Natural killer cell (primary cell): ENCODE measurements around the gene ATAD3B. TPM values are rescaled to one million over a fixed set of nuclear protein-coding genes. Genes with fewer than 3 reads are reported as not detected.
"Not testable (repeated sequence)": the region's sequence is repeated elsewhere in the genome, so short reads cannot be mapped to it uniquely, and the experiment has no call there.

Experiments
- ATAC-seq, 3 donors: fragments of 150-1000 bp in 2 of 3; fragments of 200-7000 bp in 1 of 3; cut with Tn5 transposase; 1 replicate in 1 of 3; 2 replicates in 2 of 3; pipeline ENCODE4 v1.10.0; 2021; ENCODE audit warnings: mild to moderate bottlenecking in 2 of 3, moderate library complexity in 2 of 3
- DNase-seq, 2 donors: peaks; one replicate each; pipeline versions ENCODE4 v3.0.0 to v3.0.0-alpha.2; 2013 to 2021; ENCODE audit warnings: mixed read lengths in 1 of 2
- H3K27ac ChIP-seq: one replicate; pipeline ENCODE4 v1.5.1; 2013; ENCODE audit warnings: mild to moderate bottlenecking, low read length
- H3K27me3 ChIP-seq: one replicate; pipeline ENCODE4 v1.6.1; 2013; ENCODE audit warnings: low read length; ENCODE audit not compliant: control insufficient read depth, insufficient read depth
- H3K36me3 ChIP-seq: one replicate; pipeline ENCODE4 v1.6.1; 2013; ENCODE audit warnings: low read length; ENCODE audit not compliant: control insufficient read depth, insufficient read depth
- H3K4me1 ChIP-seq: one replicate; pipeline ENCODE4 v1.6.1; 2013; ENCODE audit warnings: low read length; ENCODE audit not compliant: control insufficient read depth, insufficient read depth
- H3K4me3 ChIP-seq: one replicate; pipeline ENCODE4 v1.5.1; 2013; ENCODE audit warnings: low read length
- H3K9me3 ChIP-seq: one replicate; pipeline ENCODE4 v1.6.1; 2013; ENCODE audit warnings: low read length; ENCODE audit not compliant: control insufficient read depth, insufficient read depth
- H3K27ac Mint-ChIP-seq, 2 donors: one replicate each; pipeline ENCODE4 v1.8.0; 2022; ENCODE audit warnings: mild to moderate bottlenecking in 2 of 2, mixed read lengths in 2 of 2, moderate library complexity in 1 of 2
- H3K27me3 Mint-ChIP-seq, 2 donors: one replicate each; pipeline ENCODE4 v1.8.0; 2022; ENCODE audit warnings: low read depth in 2 of 2, mixed read lengths in 2 of 2
- H3K36me3 Mint-ChIP-seq: one replicate; pipeline ENCODE4 v1.8.0; 2022; ENCODE audit warnings: mixed read lengths
- H3K4me1 Mint-ChIP-seq, 2 donors: one replicate each; pipeline ENCODE4 v1.8.0; 2022; ENCODE audit warnings: mixed read lengths in 2 of 2
- H3K4me3 Mint-ChIP-seq: one replicate; pipeline ENCODE4 v1.8.0; 2022; ENCODE audit warnings: mild to moderate bottlenecking, moderate library complexity, mixed read lengths
- H3K9me3 Mint-ChIP-seq, 2 donors: one replicate each; pipeline ENCODE4 v1.8.0; 2022; ENCODE audit warnings: mixed read lengths in 2 of 2
- WGBS: methylation state at CpG from one replicate; pipeline ENCODE4 v1.1.7; 2013; ENCODE audit warnings: missing lambda C conversion rate; ENCODE audit not compliant: insufficient coverage; 5-methylcytosine and 5-hydroxymethylcytosine counted together
- intact Hi-C: fragments of 100-400 bp; cut with micrococcal nuclease; formaldehyde crosslinking; loops from one replicate; pipeline ENCODE4 v1.14.2; 2022
- total RNA-seq, 4 donors: library from RNA; stranded (reverse); fragments of 120-200 nt in 1 of 4; gene quantifications; one replicate each; pipeline versions ENCODE4 v1.2.3 to v1.2.4, GENCODE V29; 2013 to 2022
- TF ChIP-seq, protein P1 (sequence below): fragments of 200-600 bp; IDR thresholded peaks from one replicate; pipeline ENCODE4 v1.8.0; 2022; ENCODE audit warnings: antibody characterized with exemption

ATAD3B gene
- total RNA-seq, 3 donors from 2014 or later (not counting 1 experiment from before 2014, with no cell fraction given): 31.9 to 52.4 (median 42.9) TPM

DNA sequence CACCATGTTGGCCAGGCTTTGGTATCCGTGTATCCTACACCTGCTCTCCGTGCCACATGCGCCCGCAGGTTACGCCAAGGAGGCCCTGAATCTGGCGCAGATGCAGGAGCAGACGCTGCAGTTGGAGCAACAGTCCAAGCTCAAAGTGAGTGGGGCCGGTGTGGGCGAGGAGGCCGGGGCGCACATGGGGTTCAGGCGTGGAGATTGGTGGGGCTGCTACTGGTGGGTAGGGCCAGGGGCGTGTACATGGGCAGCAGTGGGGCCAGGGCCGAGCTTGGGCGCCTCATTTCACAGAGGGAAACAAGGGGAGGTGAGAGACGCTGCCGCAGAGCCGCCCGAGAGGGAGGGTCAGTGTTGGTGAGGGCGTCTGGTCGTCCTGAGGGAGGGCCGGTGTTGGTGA is 5.6 kb downstream of the ATAD3B start:
- Histone ChIP-seq H3K27ac (peak overlapping the region; percentile 84), H3K27me3 (no peaks in the 10 kb centered on the region), H3K4me3 (no peak overlapping the region), H3K9me3 (no peaks in the 10 kb centered on the region), H3K36me3 (peaks cover 13% of the 10 kb centered on the region), H3K4me1 (peaks cover 16% of the 10 kb centered on the region)
- no peak for ATAC-seq
- intact Hi-C loops: no loop called here
- H3K9me3 Mint-ChIP-seq: no peaks in the 10 kb centered on the region
- DNase-seq: no peak
- H3K27me3 Mint-ChIP-seq: no peaks in the 10 kb centered on the region
- no peak overlapping the region for H3K4me3 Mint-ChIP-seq
- WGBS: 96% methylated on average over 21 of the region's 22 CpGs
- H3K4me1 Mint-ChIP-seq: peaks cover 0 to 21% of the 10 kb centered on the region in 2 donors
- H3K27ac Mint-ChIP-seq: peak overlapping the region in 1 of 2 donors; percentile 26
- H3K36me3 Mint-ChIP-seq: no peaks in the 10 kb centered on the region
- TF ChIP-seq, protein P1, sequence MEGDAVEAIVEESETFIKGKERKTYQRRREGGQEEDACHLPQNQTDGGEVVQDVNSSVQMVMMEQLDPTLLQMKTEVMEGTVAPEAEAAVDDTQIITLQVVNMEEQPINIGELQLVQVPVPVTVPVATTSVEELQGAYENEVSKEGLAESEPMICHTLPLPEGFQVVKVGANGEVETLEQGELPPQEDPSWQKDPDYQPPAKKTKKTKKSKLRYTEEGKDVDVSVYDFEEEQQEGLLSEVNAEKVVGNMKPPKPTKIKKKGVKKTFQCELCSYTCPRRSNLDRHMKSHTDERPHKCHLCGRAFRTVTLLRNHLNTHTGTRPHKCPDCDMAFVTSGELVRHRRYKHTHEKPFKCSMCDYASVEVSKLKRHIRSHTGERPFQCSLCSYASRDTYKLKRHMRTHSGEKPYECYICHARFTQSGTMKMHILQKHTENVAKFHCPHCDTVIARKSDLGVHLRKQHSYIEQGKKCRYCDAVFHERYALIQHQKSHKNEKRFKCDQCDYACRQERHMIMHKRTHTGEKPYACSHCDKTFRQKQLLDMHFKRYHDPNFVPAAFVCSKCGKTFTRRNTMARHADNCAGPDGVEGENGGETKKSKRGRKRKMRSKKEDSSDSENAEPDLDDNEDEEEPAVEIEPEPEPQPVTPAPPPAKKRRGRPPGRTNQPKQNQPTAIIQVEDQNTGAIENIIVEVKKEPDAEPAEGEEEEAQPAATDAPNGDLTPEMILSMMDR: no peak

DNA sequence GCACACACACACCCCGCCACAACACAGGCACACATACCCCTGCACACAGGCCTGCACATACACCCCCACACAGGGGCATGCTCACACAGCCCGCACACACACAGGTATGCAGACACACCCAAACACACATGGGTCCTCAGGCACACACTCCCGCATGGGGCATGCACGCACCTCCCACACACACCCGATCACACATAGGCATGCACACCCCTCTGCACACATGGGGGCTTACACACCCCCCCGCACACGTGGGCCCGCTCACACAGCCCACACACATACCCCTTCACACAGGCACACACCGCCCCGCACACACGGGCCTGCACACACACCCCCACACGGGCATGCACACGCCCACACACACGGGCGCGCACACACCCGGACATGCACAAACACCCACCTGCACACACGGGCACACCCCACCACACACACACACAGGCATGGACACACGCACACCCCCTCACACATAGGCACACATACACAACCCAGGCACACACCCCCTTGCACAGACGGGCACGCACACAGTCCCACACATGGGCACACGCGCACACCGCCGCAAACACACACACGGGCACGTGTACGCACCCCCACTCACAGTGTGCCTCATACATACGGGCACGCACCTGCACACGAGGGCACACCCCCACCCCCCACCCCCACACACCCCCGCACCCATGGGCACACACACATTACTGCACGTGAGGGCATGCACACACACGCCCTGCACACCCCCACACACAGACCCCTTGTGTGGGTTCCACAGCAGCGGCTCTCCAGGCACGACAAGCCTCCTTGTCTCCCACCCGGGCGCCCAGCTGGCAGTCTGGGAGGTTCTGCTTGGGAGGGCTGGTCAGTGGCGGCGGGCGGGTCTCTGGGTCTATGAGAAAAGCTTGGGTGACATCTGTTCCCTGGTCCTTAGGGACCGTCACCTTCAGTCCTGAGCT is 8.3 kb downstream of the ATAD3B start:
- H3K4me1 ChIP-seq: no peaks in the 10 kb centered on the region
- H3K4me3 ChIP-seq: no peak overlapping the region
- intact Hi-C loops: no loop called here
- no peak overlapping the region for H3K27ac ChIP-seq
- Mint-ChIP-seq H3K27me3 (no peaks in the 10 kb centered on the region), H3K4me1 (peaks cover 0 to 12% of the 10 kb centered on the region in 2 donors), H3K36me3 (no peaks in the 10 kb centered on the region), H3K4me3 (no peak overlapping the region), H3K27ac (peak overlapping the region; percentile 43 to 63), H3K9me3 (no peaks in the 10 kb centered on the region)
- DNase-seq (no peak), ATAC-seq (peak in 1 of 3 donors; percentile 25)
- peaks cover 21% of the 10 kb centered on the region for H3K36me3 ChIP-seq
- WGBS: 93% methylated on average over 40 of the region's 42 CpGs
- no peaks in the 10 kb centered on the region for H3K27me3 ChIP-seq
- no peaks in the 10 kb centered on the region for H3K9me3 ChIP-seq
- TF ChIP-seq, protein P1: no peak

DNA sequence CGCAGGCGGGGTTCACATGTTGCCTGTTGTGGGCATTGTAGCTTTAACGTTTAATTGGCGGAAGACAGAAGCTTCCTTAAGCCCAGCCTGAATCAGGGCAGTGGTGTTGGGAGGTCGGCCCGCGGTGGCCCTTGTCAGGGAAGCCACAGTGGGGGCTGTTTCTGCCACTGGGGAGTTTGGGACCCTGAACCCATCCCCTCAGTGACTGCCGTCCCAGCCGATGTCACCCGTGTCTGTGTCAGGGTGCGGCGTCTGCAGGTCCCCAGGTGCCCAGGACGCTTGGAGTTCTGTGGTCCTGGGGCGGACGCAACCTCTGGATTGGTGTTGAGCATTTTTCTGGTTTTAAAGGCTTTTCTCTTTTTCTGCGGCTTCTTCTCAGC is 8.9 kb downstream of the ATAD3B start:
- H3K27me3 Mint-ChIP-seq, H3K4me3 Mint-ChIP-seq, H3K4me3 ChIP-seq, H3K9me3 Mint-ChIP-seq, ATAC-seq, DNase-seq, H3K27me3 ChIP-seq, H3K9me3 ChIP-seq, H3K4me1 Mint-ChIP-seq, H3K36me3 Mint-ChIP-seq, H3K4me1 ChIP-seq, intact Hi-C loops, H3K27ac Mint-ChIP-seq, H3K27ac ChIP-seq: not testable (repeated sequence)
- H3K36me3 ChIP-seq: peaks cover 21% of the 10 kb centered on the region
- 97% methylated on average over 15 of the region's 16 CpGs for WGBS

DNA sequence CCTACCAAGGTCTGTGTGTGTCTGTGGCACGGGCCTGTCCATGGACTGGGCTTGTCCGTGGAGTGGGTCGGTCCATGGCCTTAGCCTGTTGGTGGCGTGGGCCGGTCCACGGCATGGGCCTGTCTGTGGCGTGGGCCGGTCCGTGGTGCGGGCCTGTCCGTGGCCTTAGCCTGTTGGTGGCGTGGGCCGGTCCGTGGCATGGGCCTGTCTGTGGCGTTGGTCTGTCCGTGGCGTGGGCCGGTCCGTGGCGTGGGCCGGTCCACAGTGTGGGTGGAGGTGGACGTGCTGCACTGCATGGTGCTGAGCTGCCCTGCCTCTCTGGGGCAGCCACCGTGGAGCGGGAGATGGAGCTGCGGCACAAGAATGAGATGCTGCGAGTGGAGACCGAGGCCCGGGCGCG is 10.2 kb downstream of the ATAD3B start:
- 98% methylated on average over 23 of the region's 30 CpGs for WGBS

More for the DNA sequence above, 10.2 kb downstream of the ATAD3B start:
- H3K9me3 Mint-ChIP-seq, H3K27me3 ChIP-seq, DNase-seq, H3K4me3 Mint-ChIP-seq, intact Hi-C loops, H3K4me3 ChIP-seq, H3K36me3 Mint-ChIP-seq, H3K27me3 Mint-ChIP-seq, H3K4me1 Mint-ChIP-seq, H3K27ac Mint-ChIP-seq, H3K27ac ChIP-seq, H3K4me1 ChIP-seq, H3K9me3 ChIP-seq: not testable (repeated sequence)
- peak in 1 of 3 donors; percentile 7 for ATAC-seq
- peaks cover 24% of the 10 kb centered on the region for H3K36me3 ChIP-seq
